H1 (cell line): ENCODE results near the gene CCDC136. TPM values are rescaled to one million over a fixed set of nuclear protein-coding genes. Genes with fewer than 3 reads are reported as not detected.

Experiments
- CTCF ChIA-PET: fragments of 300-600 bp; sonication (Branson Sonifier 250); formaldehyde crosslinking; loops from one replicate; lab custom pipeline; 2021; ENCODE audit not compliant: partially characterized antibody; lab: Charles Lee
- POLR2A ChIA-PET: fragments of 300-600 bp; sonication (Branson Sonifier 250); formaldehyde crosslinking; loops from one replicate; lab custom pipeline; 2021; ENCODE audit warnings: inconsistent platforms; ENCODE audit not compliant: partially characterized antibody; lab: Charles Lee
- DNase-seq, 2 experiments: peaks; one replicate each; pipeline versions ENCODE4 v3.0.0 to v3.0.0-alpha.2; 2010 to 2022; ENCODE audit warnings: low spot score in 2 of 2, low read depth in 1 of 2, mixed read lengths in 1 of 2
- FAIRE-seq: peaks from 2 replicates; lab custom pipeline; 2011; peaks lifted over from hg19 to GRCh38; lab: Jason Lieb, UNC
- H2AFZ ChIP-seq: 2 replicates; pipeline ENCODE4 v1.8.1; 2012; ENCODE audit warnings: low read length, inconsistent platforms
- H2AK5ac ChIP-seq: 2 replicates; pipeline ENCODE4 v1.6.1; 2013; ENCODE audit warnings: low read depth, low read length
- H2BK120ac ChIP-seq: replicated peaks from 2 replicates; pipeline ENCODE3; 2013; ENCODE audit warnings: low read depth, low read length, inconsistent platforms
- H2BK12ac ChIP-seq: 2 replicates; pipeline ENCODE4 v1.6.1; 2013; ENCODE audit warnings: low read depth, low read length
- H2BK15ac ChIP-seq: 2 replicates; pipeline ENCODE4 v1.6.1; 2013; ENCODE audit warnings: low read length
- H2BK20ac ChIP-seq: 2 replicates; pipeline ENCODE4 v1.6.1; 2013; ENCODE audit warnings: low read length
- H2BK5ac ChIP-seq: 2 replicates; pipeline ENCODE4 v1.6.1; 2013; ENCODE audit warnings: low read depth, low read length
- H3K14ac ChIP-seq: 2 replicates; pipeline ENCODE4 v1.6.1; 2013; ENCODE audit warnings: inconsistent platforms; ENCODE audit not compliant: insufficient read length
- H3K18ac ChIP-seq: 2 replicates; pipeline ENCODE4 v1.6.1; 2013; ENCODE audit warnings: low read length; ENCODE audit errors: extremely low read depth
- H3K23ac ChIP-seq: 2 replicates; pipeline ENCODE4 v1.6.1; 2013; ENCODE audit warnings: inconsistent platforms; ENCODE audit not compliant: insufficient read length
- H3K23me2 ChIP-seq: 2 replicates; pipeline ENCODE4 v1.6.1; 2013; ENCODE audit warnings: low read depth, low read length
- H3K27ac ChIP-seq: 2 replicates; pipeline ENCODE4 v1.6.1; 2011; ENCODE audit warnings: low read depth, low read length, inconsistent platforms
- H3K27me3 ChIP-seq, 4 experiments: replicated peaks in 1 of 4; 1 replicate in 1 of 4; 2 replicates in 3 of 4; pipeline versions ENCODE4 v1.6.1 to v1.8.1; 2011 to 2013; ENCODE audit warnings: low read length in 3 of 4, mild to moderate bottlenecking in 3 of 4, inconsistent platforms in 2 of 4, mixed read lengths in 2 of 4, moderate library complexity in 1 of 4; ENCODE audit not compliant: control insufficient read depth in 3 of 4, insufficient read depth in 3 of 4; ENCODE audit errors: extremely low read depth in 1 of 4
- H3K36me3 ChIP-seq, 4 experiments: 2 replicates each; pipeline versions ENCODE4 v1.6.1 to v1.8.1; 2011 to 2013; ENCODE audit warnings: mild to moderate bottlenecking in 4 of 4, low read length in 3 of 4, moderate library complexity in 2 of 4, control low read depth in 1 of 4, inconsistent platforms in 1 of 4; ENCODE audit not compliant: insufficient read depth in 4 of 4, control insufficient read depth in 2 of 4
- H3K4ac ChIP-seq: replicated peaks from 2 replicates; pipeline ENCODE3; 2013; ENCODE audit warnings: low read length, low read depth, mixed read lengths, inconsistent platforms; ENCODE audit not compliant: insufficient read length
- H3K4me1 ChIP-seq, 4 experiments: replicated peaks in 1 of 4; 1 replicate in 1 of 4; 2 replicates in 3 of 4; pipeline versions ENCODE4 v1.6.1 to v1.8.1; 2011 to 2013; ENCODE audit warnings: low read length in 3 of 4, inconsistent platforms in 2 of 4, mixed read lengths in 1 of 4; ENCODE audit not compliant: insufficient read depth in 4 of 4, control insufficient read depth in 3 of 4
- H3K4me2 ChIP-seq, 2 experiments: 2 replicates each; pipeline versions ENCODE4 v1.6.1 to v1.8.1; 2011 to 2013; ENCODE audit warnings: low read depth in 2 of 2, low read length in 2 of 2, control low read depth in 1 of 2, inconsistent platforms in 1 of 2, mild to moderate bottlenecking in 1 of 2; ENCODE audit not compliant: insufficient read depth in 1 of 2
- H3K4me3 ChIP-seq, 4 experiments: fragments of 200-600, 300-600 bp in 1 of 4; sonication (generic), shearing (Covaris generic), sonication (Bioruptor Twin) in 1 of 4; 2 replicates each; pipeline versions ENCODE4 v1.5.1 to v1.8.1; 2011 to 2016; ENCODE audit warnings: low read length in 4 of 4, low read depth in 3 of 4, control low read depth in 2 of 4, inconsistent platforms in 2 of 4, mild to moderate bottlenecking in 2 of 4, mixed read lengths in 1 of 4, moderate library complexity in 1 of 4; ENCODE audit not compliant: insufficient read depth in 2 of 4; ENCODE audit errors: extremely low read depth in 1 of 4
- H3K56ac ChIP-seq: replicated peaks from 2 replicates; pipeline ENCODE3; 2013; ENCODE audit warnings: low read depth, mild to moderate bottlenecking, mixed read lengths, low read length, inconsistent platforms; ENCODE audit not compliant: insufficient read length
- H3K79me1 ChIP-seq: 2 replicates; pipeline ENCODE4 v1.6.1; 2013; ENCODE audit warnings: low read depth, low read length, control low read depth
- H3K79me2 ChIP-seq, 2 experiments: 2 replicates each; pipeline versions ENCODE4 v1.6.1 to v1.8.1; 2012 to 2013; ENCODE audit warnings: low read length in 2 of 2, mild to moderate bottlenecking in 2 of 2, inconsistent platforms in 1 of 2; ENCODE audit not compliant: insufficient read depth in 2 of 2, control insufficient read depth in 1 of 2
- H3K9ac ChIP-seq, 4 experiments: replicated peaks in 1 of 4; 1 replicate in 1 of 4; 2 replicates in 3 of 4; pipeline versions ENCODE4 v1.6.1 to v1.8.1; 2011 to 2013; ENCODE audit warnings: low read depth in 3 of 4, low read length in 3 of 4, control low read depth in 2 of 4, mild to moderate bottlenecking in 2 of 4, moderate library complexity in 2 of 4, inconsistent platforms in 1 of 4; ENCODE audit errors: extremely low read depth in 1 of 4
- H3K9me3 ChIP-seq, 2 experiments: 2 replicates each; pipeline versions ENCODE4 v1.6.1 to v1.8.1; 2012 to 2013; ENCODE audit warnings: mild to moderate bottlenecking in 2 of 2, moderate library complexity in 2 of 2, control low read depth in 1 of 2, inconsistent platforms in 1 of 2, low read depth in 1 of 2, low read length in 1 of 2, mixed read lengths in 1 of 2; ENCODE audit not compliant: insufficient read depth in 2 of 2
- H4K20me1 ChIP-seq, 2 experiments: replicated peaks in 1 of 2; 2 replicates each; pipeline versions ENCODE3 to v1.8.1; 2011 to 2013; ENCODE audit warnings: inconsistent platforms in 2 of 2, low read length in 2 of 2, mild to moderate bottlenecking in 1 of 2; ENCODE audit not compliant: insufficient read depth in 2 of 2, control insufficient read depth in 1 of 2
- H4K5ac ChIP-seq: 2 replicates; pipeline ENCODE4 v1.6.1; 2013; ENCODE audit warnings: low read length, low read depth, mixed read lengths, inconsistent platforms; ENCODE audit not compliant: insufficient read length
- H4K8ac ChIP-seq: 2 replicates; pipeline ENCODE4 v1.8.0; 2013; ENCODE audit warnings: mild to moderate bottlenecking, moderate library complexity, low read length, inconsistent platforms; ENCODE audit not compliant: insufficient read depth; ENCODE audit errors: extremely low read depth
- H4K91ac ChIP-seq: replicated peaks from 2 replicates; pipeline ENCODE3; 2013; ENCODE audit warnings: low read length, mixed read lengths, inconsistent platforms; ENCODE audit not compliant: insufficient read length
- ASH2L ChIP-seq: fragments of 200-600, 300-600 bp; sonication (generic); IDR thresholded peaks from one replicate; pipeline ENCODE4 v1.7.1; 2017; ENCODE audit warnings: low read length
- BRCA1 ChIP-seq: IDR thresholded peaks from 2 replicates; pipeline ENCODE4 v1.6.1; 2012; ENCODE audit warnings: low read depth, low read length, improper control_type of control experiment
- GTF2F1 ChIP-seq: IDR thresholded peaks from 2 replicates; pipeline ENCODE4 v1.6.1; 2012; ENCODE audit warnings: low read depth, low read length, improper control_type of control experiment, borderline replicate concordance
- NRF1 ChIP-seq: IDR thresholded peaks from 2 replicates; pipeline ENCODE4 v1.6.1; 2011; ENCODE audit warnings: mild to moderate bottlenecking, low read depth, low read length, improper control_type of control experiment
- PHF8 ChIP-seq: fragments of 200-600 bp; sonication (generic); conservative IDR thresholded peaks from 2 replicates; pipeline ENCODE4 v1.7.1; 2012; ENCODE audit warnings: low read depth, mild to moderate bottlenecking, inconsistent platforms, low read length, moderate library complexity
- RBBP5 ChIP-seq: IDR thresholded peaks from 2 replicates; pipeline ENCODE4 v1.7.1; 2012; ENCODE audit warnings: low read depth, mild to moderate bottlenecking, inconsistent platforms, low read length, moderate library complexity, borderline replicate concordance
- SRF ChIP-seq: IDR thresholded peaks from 2 replicates; pipeline ENCODE4 v1.6.1; 2011; ENCODE audit warnings: mild to moderate bottlenecking, low read depth, low read length, moderate library complexity
- WGBS, 2 experiments: shearing (Covaris generic) in 1 of 2; methylation state at CpG; one replicate each; pipeline versions ENCODE4 v1.1.6 to v1.1.7; 2013 to 2015; ENCODE audit warnings: low lambda C conversion rate in 2 of 2, mixed read lengths in 2 of 2, inconsistent platforms in 1 of 2, low coverage in 1 of 2, missing lambda C conversion rate in 1 of 2; ENCODE audit not compliant: insufficient replicate concordance in 2 of 2, insufficient coverage in 1 of 2, insufficient read length in 1 of 2; ENCODE audit errors: extremely low coverage in 1 of 2, missing lambda C conversion rate in 1 of 2; 5-methylcytosine and 5-hydroxymethylcytosine counted together
- polyA plus RNA-seq, 7 experiments: library from polyadenylated mRNA; depleted of rRNA in 3 of 7; stranded (reverse) in 5 of 7; unstranded in 2 of 7; fragments of >200 nt in 5 of 7; fragments of 200-250 nt in 2 of 7; gene quantifications; 1 replicate in 5 of 7; 2 replicates in 1 of 7; 4 replicates in 1 of 7; pipeline versions ENCODE4 v1.2.1 to v1.2.3, GENCODE V29; 2011 to 2013; ENCODE audit warnings: missing spikeins in 2 of 7, mixed read lengths in 2 of 7
- total RNA-seq: library from RNA; stranded (reverse); fragmentation: NEBNext Ultra II Directional; extraction: Animal tissue kit (Norgen Biotek cat#: 25700); gene quantifications from 2 replicates; pipeline ENCODE4 v1.2.1, GENCODE V29; 2021

The CCDC136 gene
- total and polyA plus RNA-seq, 2 of the 8 experiments (the other 6 are each of a cell fraction or from before 2014, with no cell fraction given) = 35.6 to 47.7 TPM

DNA sequence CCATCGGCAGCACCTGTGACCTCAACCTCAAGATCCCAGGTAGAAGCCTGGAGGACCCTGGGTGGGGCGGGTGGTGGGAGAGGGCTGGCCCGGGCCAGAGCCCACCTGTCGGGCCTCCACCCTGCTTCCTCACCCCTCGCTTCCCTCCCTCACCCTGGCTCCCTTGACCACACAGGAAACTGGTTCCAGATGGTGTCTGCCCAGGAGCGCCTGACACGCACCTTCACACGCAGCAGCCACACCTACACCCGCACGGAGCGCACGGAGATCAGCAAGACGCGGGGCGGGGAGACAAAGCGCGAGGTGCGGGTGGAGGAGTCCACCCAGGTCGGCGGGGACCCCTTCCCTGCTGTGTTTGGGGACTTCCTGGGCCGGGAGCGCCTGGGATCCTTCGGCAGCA is 62.0 kb downstream of the CCDC136 start:
- TF ChIP-seq NRF1 (no peak), PHF8 (no peak), SRF (no peak), RBBP5 (no peak), GTF2F1 (no peak), ASH2L (no peak), BRCA1 (no peak)
- Histone ChIP-seq H2BK120ac (no peak overlapping the region), H4K8ac (no peak overlapping the region), H2BK12ac (no peak overlapping the region), H3K9ac (no peak overlapping the region), H3K4me1 (no peaks in the 10 kb centered on the region; a peak in 1 of 7 replicates), H2AFZ (no peak overlapping the region), H3K56ac (no peak overlapping the region), H3K4me2 (no peak overlapping the region), H4K91ac (no peak overlapping the region), H3K23ac (no peak overlapping the region), H3K27me3 (no peaks in the 10 kb centered on the region), H3K4ac (no peak overlapping the region), H4K20me1 (peaks cover 0 to 2% of the 10 kb centered on the region in 2 experiments), H4K5ac (no peak overlapping the region), H3K79me2 (no peaks in the 10 kb centered on the region), H3K4me3 (no peak overlapping the region), H2AK5ac (no peak overlapping the region), H3K14ac (no peak overlapping the region), H3K79me1 (no peaks in the 10 kb centered on the region), H3K23me2 (no peaks in the 10 kb centered on the region), H3K9me3 (no peaks in the 10 kb centered on the region), H2BK20ac (no peak overlapping the region), H2BK15ac (no peak overlapping the region), H3K18ac (no peak overlapping the region), H2BK5ac (no peak overlapping the region), H3K27ac (no peak overlapping the region), H3K36me3 (no peaks in the 10 kb centered on the region)
- CTCF ChIA-PET = no interaction called here
- POLR2A ChIA-PET = no interaction called here
- FAIRE-seq (no peak), DNase-seq (no peak)
- 93% methylated on average over 23 of the region's 23 CpGs; no CpG with 5 or more reads in 1 of the 2 experiments for WGBS, 2 experiments
